Heart right ventricle (tissue), 16 donors: ENCODE measurements around the gene AGBL1. TPM values are rescaled to one million over a fixed set of nuclear protein-coding genes. Genes with fewer than 3 reads are reported as not detected.

ENCODE experiments used
- ATAC-seq, 8 donors: fragments of 200-7000 bp; cut with Tn5 transposase; one replicate each; pipeline ENCODE4 v1.9.1; 2020; ENCODE audit warnings: mild to moderate bottlenecking in 8 of 8, moderate library complexity in 8 of 8, moderate number of reproducible peaks in 1 of 8
- DNase-seq, 2 donors: peaks; one replicate each; pipeline ENCODE4 v3.0.0-alpha.2; 2020
- H3K27ac ChIP-seq, 10 donors: fragments of 200-600 bp; sonication (generic) in 2 of 10; one replicate each; pipeline versions ENCODE4 v1.5.0 to v1.8.0; 2020 to 2022; ENCODE audit warnings: mild to moderate bottlenecking in 3 of 10
- H3K27me3 ChIP-seq, 7 donors: fragments of 200-600 bp; one replicate each; pipeline ENCODE4 v1.8.0; 2021 to 2022; ENCODE audit warnings: mild to moderate bottlenecking in 2 of 7
- H3K36me3 ChIP-seq, 9 donors: fragments of 200-600 bp; sonication (generic) in 1 of 9; one replicate each; pipeline versions ENCODE4 v1.5.0 to v1.8.0; 2020 to 2022; ENCODE audit warnings: mild to moderate bottlenecking in 2 of 9
- H3K4me1 ChIP-seq, 9 donors: fragments of 200-600 bp; sonication (generic) in 1 of 9; one replicate each; pipeline versions ENCODE4 v1.5.0 to v1.8.0; 2020 to 2022; ENCODE audit warnings: mild to moderate bottlenecking in 4 of 9
- H3K4me3 ChIP-seq, 10 donors: fragments of 200-600 bp; sonication (generic) in 2 of 10; one replicate each; pipeline versions ENCODE4 v1.5.0 to v1.8.0; 2020 to 2022; ENCODE audit warnings: mild to moderate bottlenecking in 7 of 10, moderate library complexity in 2 of 10
- H3K9me3 ChIP-seq, 11 donors: fragments of 200-600 bp in 10 of 11; sonication (generic) in 2 of 11; one replicate each; pipeline versions ENCODE4 v1.5.0 to v1.8.0; 2013 to 2022; ENCODE audit warnings: mild to moderate bottlenecking in 2 of 11, control low read depth in 1 of 11, moderate library complexity in 1 of 11
- WGBS, 2 donors: extraction: QIAGEN DNeasy Blood & Tissue Kit; methylation state at CpG; one replicate each; pipeline ENCODE4 v1.1.7; 2013; ENCODE audit warnings: inconsistent platforms in 1 of 2; 5-methylcytosine and 5-hydroxymethylcytosine counted together
- intact Hi-C, 10 donors: fragments of 100-400 bp; cut with DNase I; formaldehyde crosslinking; loops; one replicate each; pipeline versions ENCODE4 v1.11.1 to v1.14.2; 2022
- polyA plus RNA-seq, 2 donors: library from polyadenylated mRNA; stranded (reverse); fragments of 200-250 nt; gene quantifications; one replicate each; pipeline ENCODE4 v1.2.3, GENCODE V29; 2013
- total RNA-seq, 10 donors: library from RNA; stranded (reverse); fragmentation: NEBNext Ultra II Directional in 3 of 10; extraction: Animal tissue kit (Norgen Biotek cat#: 25700) in 3 of 10; gene quantifications; one replicate each; pipeline versions ENCODE4 v1.2.1 to v1.2.4, GENCODE V29; 2021 to 2023
- TF ChIP-seq, protein P1 (sequence below), 9 donors: fragments of 200-600 bp; sonication (generic) in 2 of 9; IDR thresholded peaks; one replicate each; pipeline versions ENCODE4 v1.5.0 to v1.8.0; 2021 to 2022; ENCODE audit warnings: antibody characterized with exemption in 9 of 9, mild to moderate bottlenecking in 5 of 9, moderate library complexity in 1 of 9
- donor health status: Arrhythmogenic right ventricular cardiomyopathy.
- donor health status: ischemic (EF 13 %, LVEDD 7.1; RV severe dilation, severe dysfunction).
- donor health status: healthy with polysubstance abuse.
- donor health status: DM: no; HTN: yes; CAD: no.
- donor health status: DM: no; HTN: no; CAD: no.
- donor health status: ischemic (EF 25% LVEDD 6.9; RV normal size, moderate dysfunction).
- donor health status: ischemic (EF 25% LVEDD 5.7; RV mildly dilated, moderate dysfunction).
- donor health status: healthy.
- donor health status: DM: yes; HTN: yes; CAD: no.
- donor health status: Ischemic cardiomyopathy.
- donor health status: ischemic (EF 35%, LVEDD 5.7; RV mildly dilated, moderate dysfunction).
- donor health status: nonischemic (EF 11% LVEDD 7.7; RV severe dilation, severe dysfunction).
- donor health status: DM: yes; HTN: yes; CAD: no.
- donor health status: PGD.
- donor health status: ischemic (EF 29% LVEDD 5.4; RV normal size, mild dysfunction).
- donor health status: nonischemic (EF 23%, LVEDD 6.1; RV moderate dilation, normal function).

Gene AGBL1
- total and polyA plus RNA-seq, 12 donors: 0.02 to 0.13 (median 0.09) TPM; not detected in 7

DNA sequence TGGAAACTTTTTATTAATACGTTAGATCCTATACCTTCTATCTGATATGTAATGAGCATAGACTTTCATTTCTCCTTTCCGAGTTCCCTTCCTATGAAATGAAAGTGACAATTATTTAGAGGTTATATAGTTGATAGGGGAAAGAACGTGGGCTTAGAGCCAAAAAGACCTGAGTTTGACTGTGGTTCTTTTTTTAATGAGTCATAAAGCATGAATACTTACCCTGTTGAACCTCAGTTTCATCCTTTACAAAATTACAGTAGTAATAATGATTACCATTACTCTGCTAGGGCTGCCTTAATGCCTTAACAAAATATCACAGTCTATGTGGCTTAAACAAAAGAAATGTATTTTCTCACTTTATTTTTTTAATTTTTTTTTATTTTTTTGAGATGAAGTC is 75.9 kb downstream of the AGBL1 start:
- Histone ChIP-seq H3K27ac (no peak overlapping the region), H3K4me1 (no peaks in the 10 kb centered on the region), H3K4me3 (no peak overlapping the region), H3K27me3 (no peaks in the 10 kb centered on the region), H3K9me3 (peaks cover 0 to 22% (median 7%) of the 10 kb centered on the region in 11 donors), H3K36me3 (no peaks in the 10 kb centered on the region)
- 59 to 69% methylated on average over 3 of the region's 3 CpGs for WGBS, 2 donors
- ATAC-seq (no peak), DNase-seq (no peak)
- intact Hi-C loops: no loop called here
- TF ChIP-seq, protein P1, sequence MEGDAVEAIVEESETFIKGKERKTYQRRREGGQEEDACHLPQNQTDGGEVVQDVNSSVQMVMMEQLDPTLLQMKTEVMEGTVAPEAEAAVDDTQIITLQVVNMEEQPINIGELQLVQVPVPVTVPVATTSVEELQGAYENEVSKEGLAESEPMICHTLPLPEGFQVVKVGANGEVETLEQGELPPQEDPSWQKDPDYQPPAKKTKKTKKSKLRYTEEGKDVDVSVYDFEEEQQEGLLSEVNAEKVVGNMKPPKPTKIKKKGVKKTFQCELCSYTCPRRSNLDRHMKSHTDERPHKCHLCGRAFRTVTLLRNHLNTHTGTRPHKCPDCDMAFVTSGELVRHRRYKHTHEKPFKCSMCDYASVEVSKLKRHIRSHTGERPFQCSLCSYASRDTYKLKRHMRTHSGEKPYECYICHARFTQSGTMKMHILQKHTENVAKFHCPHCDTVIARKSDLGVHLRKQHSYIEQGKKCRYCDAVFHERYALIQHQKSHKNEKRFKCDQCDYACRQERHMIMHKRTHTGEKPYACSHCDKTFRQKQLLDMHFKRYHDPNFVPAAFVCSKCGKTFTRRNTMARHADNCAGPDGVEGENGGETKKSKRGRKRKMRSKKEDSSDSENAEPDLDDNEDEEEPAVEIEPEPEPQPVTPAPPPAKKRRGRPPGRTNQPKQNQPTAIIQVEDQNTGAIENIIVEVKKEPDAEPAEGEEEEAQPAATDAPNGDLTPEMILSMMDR (IDR thresholded peaks at IDR 0.05): no peak

DNA sequence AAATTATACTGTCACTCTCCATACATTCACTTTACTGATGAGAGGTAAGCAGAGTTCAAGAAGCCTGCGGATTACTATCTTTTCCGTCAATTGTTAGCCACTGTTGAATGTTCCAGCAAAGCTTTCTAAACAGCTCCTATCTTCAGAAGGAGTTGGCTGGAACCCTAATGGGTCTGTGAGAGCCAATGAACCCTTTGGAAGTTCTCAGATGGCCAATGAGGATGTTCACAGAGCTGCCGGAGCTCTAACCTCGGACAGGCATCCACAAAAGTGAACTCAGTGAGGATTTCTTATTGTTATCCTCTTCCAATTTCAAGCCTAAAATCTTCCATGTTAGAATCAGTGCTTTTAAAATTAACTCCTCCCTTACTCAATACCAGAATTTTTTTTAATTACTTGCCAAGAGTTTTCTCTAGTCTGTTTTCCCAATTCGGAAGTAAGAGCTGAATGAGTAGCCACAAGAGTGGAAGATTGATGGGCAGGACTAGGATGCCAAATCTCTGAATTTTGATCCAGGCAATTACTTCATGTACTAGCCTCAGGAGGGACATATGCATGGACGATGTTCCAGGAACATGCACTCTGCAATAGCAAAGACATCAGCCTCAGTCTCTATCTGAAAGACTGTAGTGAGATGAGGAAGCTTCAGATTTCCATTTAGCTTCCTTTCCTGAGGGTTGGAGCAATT is 78.1 kb downstream of the AGBL1 start:
- peaks cover 0 to 7% (median 0%) of the 10 kb centered on the region in 11 donors for H3K9me3 ChIP-seq
- no peak overlapping the region for H3K27ac ChIP-seq
- no peaks in the 10 kb centered on the region for H3K36me3 ChIP-seq
- ATAC-seq: no peak
- intact Hi-C loops: no loop called here
- WGBS, 2 donors: 79% methylated on average over 6 of the region's 6 CpGs
- no peaks in the 10 kb centered on the region for H3K4me1 ChIP-seq
- DNase-seq: no peak
- no peak overlapping the region for H3K4me3 ChIP-seq
- H3K27me3 ChIP-seq: no peaks in the 10 kb centered on the region
- TF ChIP-seq, protein P1 (IDR thresholded peaks at IDR 0.05): no peak

DNA sequence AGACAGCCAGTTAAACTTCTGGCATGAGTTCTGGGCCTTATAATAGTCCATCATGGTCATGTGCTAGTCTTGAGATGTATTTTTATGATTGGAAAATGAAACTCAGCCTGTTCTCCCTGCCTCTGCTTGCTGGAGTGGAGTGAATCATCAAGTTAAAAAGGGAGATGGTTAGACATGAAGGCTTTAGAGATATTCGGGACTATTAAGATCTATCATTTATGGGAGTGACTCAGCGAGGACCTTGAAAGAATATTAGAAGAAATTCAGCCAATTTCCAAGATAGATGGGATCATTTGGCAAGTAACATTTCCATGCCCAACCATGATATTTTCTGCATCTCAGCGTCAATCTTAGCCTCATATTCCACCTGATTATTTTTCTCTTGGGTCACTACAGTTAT is 79.8 kb downstream of the AGBL1 start:
- Histone ChIP-seq H3K4me1 (peaks cover 0 to 8% (median 0%) of the 10 kb centered on the region in 9 donors), H3K27me3 (no peaks in the 10 kb centered on the region), H3K36me3 (no peaks in the 10 kb centered on the region), H3K27ac (no peak overlapping the region), H3K4me3 (no peak overlapping the region), H3K9me3 (no peaks in the 10 kb centered on the region)
- TF ChIP-seq, protein P1 (IDR thresholded peaks at IDR 0.05): no peak
- DNase-seq (no peak), ATAC-seq (no peak)
- intact Hi-C loops: no loop called here
- 75 to 89% methylated on average over 3 of the region's 3 CpGs for WGBS, 2 donors

DNA sequence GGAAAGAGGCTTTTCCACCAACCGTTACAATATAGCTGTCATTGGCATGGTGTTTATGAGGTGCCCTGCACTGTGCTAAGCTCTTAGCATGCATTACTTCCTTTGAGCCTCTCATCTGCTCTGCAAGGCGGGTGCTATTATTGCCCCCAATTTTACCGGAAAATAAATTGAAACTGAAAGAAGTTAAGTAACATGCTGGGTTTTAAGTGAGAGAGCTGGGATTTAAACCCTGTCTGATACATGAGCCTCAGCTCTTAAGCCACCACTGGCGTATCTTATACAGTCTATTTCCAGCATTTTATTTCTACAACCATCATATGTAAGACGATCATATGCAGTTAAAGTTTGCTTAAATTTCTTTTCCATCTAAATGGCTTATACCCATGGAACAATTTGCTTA is 81.6 kb downstream of the AGBL1 start:
- DNase-seq (no peak), ATAC-seq (no peak)
- Histone ChIP-seq H3K4me1 (peaks cover 0 to 11% (median 0%) of the 10 kb centered on the region in 9 donors), H3K9me3 (no peaks in the 10 kb centered on the region), H3K27ac (no peak overlapping the region), H3K4me3 (no peak overlapping the region), H3K27me3 (peaks cover 0 to 2% (median 0%) of the 10 kb centered on the region in 7 donors), H3K36me3 (no peaks in the 10 kb centered on the region)
- TF ChIP-seq, protein P1 (IDR thresholded peaks at IDR 0.05): no peak
- intact Hi-C loops: no loop called here
- WGBS, 2 donors: 78 to 86% methylated on average over 5 of the region's 5 CpGs
